ES-I3 (cell line): ENCODE data around the gene TCF3.
A peak's percentile ranks its signal among the peaks of the same experiment; 100 is the strongest.

Experiments used
- H3K36me3 ChIP-seq: 2 replicates; pipeline ENCODE4 v1.6.1; 2013; ENCODE audit warnings: mild to moderate bottlenecking, low read length, control low read depth, moderate library complexity; ENCODE audit not compliant: insufficient read depth
- H3K4me1 ChIP-seq: 2 replicates; pipeline ENCODE4 v1.6.1; 2013; ENCODE audit warnings: mild to moderate bottlenecking, control low read depth, low read length; ENCODE audit not compliant: insufficient read depth
- H3K9ac ChIP-seq: 2 replicates; pipeline ENCODE4 v1.6.1; 2013; ENCODE audit warnings: low read depth, mild to moderate bottlenecking, low read length, moderate library complexity
- H3K9me3 ChIP-seq: 2 replicates; pipeline ENCODE4 v1.6.1; 2013; ENCODE audit warnings: mild to moderate bottlenecking, low read length, moderate library complexity; ENCODE audit not compliant: control insufficient read depth, insufficient read depth

Gene TCF3

GRCh38 chr19:1572795-1573194 lies 79.6 kb downstream of the TCF3 start:
- Histone ChIP-seq H3K4me1 (no peaks in the 10 kb centered on the region), H3K9ac (no peak overlapping the region), H3K36me3 (no peaks in the 10 kb centered on the region), H3K9me3 (no peaks in the 10 kb centered on the region)

GRCh38 chr19:1571358-1571757 lies 81.1 kb downstream of the TCF3 start:
- no peaks in the 10 kb centered on the region for H3K9me3 ChIP-seq
- no peaks in the 10 kb centered on the region for H3K36me3 ChIP-seq
- no peak overlapping the region for H3K9ac ChIP-seq
- H3K4me1 ChIP-seq = no peaks in the 10 kb centered on the region

- H3K36me3 ChIP-seq = no peaks in the 10 kb centered on the region
- H3K9ac ChIP-seq = no peak overlapping the region
Observed at GRCh38 chr19:1570836-1571235, 81.6 kb downstream of the TCF3 start.

GRCh38 chr19:1569997-1570396 lies 82.4 kb downstream of the TCF3 start:
- H3K9me3 ChIP-seq = no peaks in the 10 kb centered on the region
- no peak overlapping the region for H3K9ac ChIP-seq

More at GRCh38 chr19:1570836-1571235, 81.6 kb downstream of the TCF3 start:
- Histone ChIP-seq H3K9me3 (no peaks in the 10 kb centered on the region), H3K4me1 (no peaks in the 10 kb centered on the region)

GRCh38 chr19:1568320-1569019 lies 83.9 kb downstream of the TCF3 start, which contains the start of gene MEX3D:
Gene MEX3D, minus strand, starts transcription at chr19:1568325. Its CDS starts 267 bp downstream, at chr19:1568058.
- Histone ChIP-seq H3K9me3 (no peaks in the 10 kb centered on the region), H3K4me1 (no peaks in the 10 kb centered on the region), H3K36me3 (no peaks in the 10 kb centered on the region), H3K9ac (peak within 1 kb of the TSS; percentile 98)

More at GRCh38 chr19:1569997-1570396, 82.4 kb downstream of the TCF3 start:
- Histone ChIP-seq H3K4me1 (no peaks in the 10 kb centered on the region), H3K36me3 (no peaks in the 10 kb centered on the region)

GRCh38 chr19:1567848-1568227 lies 84.6 kb downstream of the TCF3 start:
- Histone ChIP-seq H3K9ac (no peak overlapping the region; the same call in 1 of the 2 replicates), H3K9me3 (no peaks in the 10 kb centered on the region), H3K4me1 (no peaks in the 10 kb centered on the region), H3K36me3 (no peaks in the 10 kb centered on the region)

GRCh38 chr19:1567116-1567847 lies 85.1 kb downstream of the TCF3 start:
- Histone ChIP-seq H3K9me3 (no peaks in the 10 kb centered on the region), H3K9ac (peak overlapping the region; percentile 98), H3K36me3 (no peaks in the 10 kb centered on the region), H3K4me1 (no peaks in the 10 kb centered on the region)

GRCh38 chr19:1566392-1567115 lies 85.9 kb downstream of the TCF3 start:
- Histone ChIP-seq H3K9ac (peak overlapping the region; percentile 98), H3K4me1 (no peaks in the 10 kb centered on the region), H3K9me3 (no peaks in the 10 kb centered on the region)

GRCh38 chr19:1563251-1563650 lies 89.2 kb downstream of the TCF3 start:
- no peaks in the 10 kb centered on the region for H3K36me3 ChIP-seq
- no peaks in the 10 kb centered on the region for H3K4me1 ChIP-seq
- no peak overlapping the region for H3K9ac ChIP-seq
- H3K9me3 ChIP-seq = no peaks in the 10 kb centered on the region

More at GRCh38 chr19:1566392-1567115, 85.9 kb downstream of the TCF3 start:
- H3K36me3 ChIP-seq = no peaks in the 10 kb centered on the region

- H3K9me3 ChIP-seq = no peaks in the 10 kb centered on the region
- H3K4me1 ChIP-seq = no peaks in the 10 kb centered on the region
- H3K36me3 ChIP-seq = no peaks in the 10 kb centered on the region
- no peak overlapping the region for H3K9ac ChIP-seq
Observed at GRCh38 chr19:1561236-1561842, 91.1 kb downstream of the TCF3 start.

- H3K4me1 ChIP-seq = no peaks in the 10 kb centered on the region
- H3K9me3 ChIP-seq = no peaks in the 10 kb centered on the region
- no peak overlapping the region for H3K9ac ChIP-seq
- H3K36me3 ChIP-seq = no peaks in the 10 kb centered on the region
Observed at GRCh38 chr19:1560286-1560882, 92.0 kb downstream of the TCF3 start.
